Measurements from ENCODE around the gene TADA2B. TPM values are rescaled to one million over a fixed set of nuclear protein-coding genes. Genes with fewer than 3 reads are reported as not detected.

Gene TADA2B
- total and polyA plus RNA-seq, 10 of the 15 experiments (the other 5 are each of a cell fraction or from before 2014, with no cell fraction given): 0.66 to 12.0 (median 5.6) TPM

- no peaks in the 10 kb centered on the region for H4K20me1 ChIP-seq (ENCODE audit: control insufficient read depth, insufficient read depth)
- CTCF ChIA-PET: no interaction called here
- no peaks in the 10 kb centered on the region for H3K79me2 ChIP-seq (ENCODE audit: control insufficient read depth, insufficient read depth, low read length)
- H3K4me2 ChIP-seq (ENCODE audit: control insufficient read depth, insufficient read depth): no peak overlapping the region
- H3K36me3 ChIP-seq (ENCODE audit: control insufficient read depth in 2 of 2, insufficient read depth in 2 of 2, low read length in 1 of 2): peaks cover 16 to 25% of the 10 kb centered on the region in 2 experiments
- intact Hi-C loops (cut with micrococcal nuclease; ENCODE audit: unreplicated experiment): no loop called here
- no peak overlapping the region for H3K9ac ChIP-seq (ENCODE audit: control insufficient read depth, insufficient read depth, low read length)
- in situ Hi-C loops (cut with MboI): no loop called here
- H3K9me3 ChIP-seq (replicated peaks; ENCODE audit: control insufficient read depth, insufficient read depth, low read length): no peaks in the 10 kb centered on the region
- no peak overlapping the region for H3K27ac ChIP-seq (ENCODE audit: control insufficient read depth, insufficient read depth)
- H3K4me3 ChIP-seq: no peak overlapping the region
- BruUV-seq (replicated peaks): no TSS peak
- no peak overlapping the region for H2AFZ ChIP-seq (ENCODE audit: control insufficient read depth, low read depth, low read length)
- no peaks in the 10 kb centered on the region for H3K27me3 ChIP-seq (replicated peaks in 1 of 2; ENCODE audit: control insufficient read depth in 2 of 2, insufficient read depth in 2 of 2, low read length in 1 of 2)
- DNase-seq (ENCODE audit: low read depth, low spot score) (no peak), ATAC-seq (no peak), FAIRE-seq (no peak)
- H3K4me1 ChIP-seq (ENCODE audit: control insufficient read depth, insufficient read depth, low read length): no peaks in the 10 kb centered on the region
- POLR2A ChIA-PET: no interaction called here
- SMC1A ChIA-PET (ENCODE audit: uncharacterized antibody, unreplicated experiment): no interaction called here
- 93% methylated on average over 2 of the region's 2 CpGs for WGBS (ENCODE audit: insufficient coverage, insufficient replicate concordance, low lambda C conversion rate, missing lambda C conversion rate)
- TF ChIP-seq KLF5 (IDR thresholded peaks at IDR 0.05; ENCODE audit: partially characterized antibody) (no peak), SP1 (IDR thresholded peaks at IDR 0.05; ENCODE audit: low read depth, low read length) (no peak), POLR2AphosphoS2 (IDR thresholded peaks at IDR 0.05; ENCODE audit: low read depth, low read length) (no peak), REST (IDR thresholded peaks at IDR 0.05; ENCODE audit: low read depth, low read length) (no peak), NRF1 (conservative IDR thresholded peaks at IDR 0.05; ENCODE audit: low read depth, low read length) (no peak)
- RAD21 ChIA-PET (ENCODE audit: unreplicated experiment): no interaction called here
Observed at GRCh38 chr4:7020290-7020689, 22.9 kb upstream of the TADA2B start.

Data from GM12878 (cell line).